GM23338 (cell line): ENCODE results near the gene TMEM229B. TPM values are rescaled to one million over a fixed set of nuclear protein-coding genes. Genes with fewer than 3 reads are reported as not detected.

Source experiments
- ATAC-seq: fragments of 200-7000 bp; cut with Tn5 transposase; 3 replicates; pipeline ENCODE4 v1.9.1; 2020
- DNase-seq: peaks from one replicate; pipeline ENCODE4 v3.0.0-alpha.2; 2015; ENCODE audit warnings: low spot score
- H2AFZ ChIP-seq: fragments of 200-600 bp; sonication (generic); 2 replicates; pipeline ENCODE4 v1.8.0; 2016; ENCODE audit warnings: antibody characterized with exemption, mild to moderate bottlenecking, moderate library complexity
- H3F3A ChIP-seq: fragments of 200-600 bp; sonication (generic); replicated peaks from 2 replicates; pipeline ENCODE4 v1.8.0; 2017; ENCODE audit warnings: antibody characterized with exemption, mixed run types, low read depth
- H3K27ac ChIP-seq: fragments of 200-600 bp; sonication (generic); 2 replicates; pipeline ENCODE4 v1.6.1; 2016; ENCODE audit warnings: low read depth
- H3K27me3 ChIP-seq: fragments of 200-600 bp; sonication (generic); 2 replicates; pipeline ENCODE4 v1.8.0; 2016; ENCODE audit warnings: mild to moderate bottlenecking, mixed run types, moderate library complexity; ENCODE audit not compliant: insufficient read depth
- H3K36me3 ChIP-seq: fragments of 200-600 bp; sonication (generic); 2 replicates; pipeline ENCODE4 v1.8.0; 2016; ENCODE audit warnings: mild to moderate bottlenecking; ENCODE audit not compliant: insufficient read depth
- H3K4me1 ChIP-seq: fragments of 200-600 bp; sonication (generic); 2 replicates; pipeline ENCODE4 v1.8.0; 2016; ENCODE audit warnings: mild to moderate bottlenecking, moderate library complexity; ENCODE audit not compliant: insufficient read depth
- H3K4me2 ChIP-seq: fragments of 200-600 bp; sonication (generic); 2 replicates; pipeline ENCODE4 v1.7.1; 2017; ENCODE audit warnings: mixed run types
- H3K4me3 ChIP-seq: fragments of 200-600 bp; sonication (generic); 2 replicates; pipeline ENCODE4 v1.6.1; 2016; ENCODE audit warnings: mixed run types
- H3K79me2 ChIP-seq: fragments of 200-600 bp; sonication (generic); replicated peaks from 2 replicates; pipeline ENCODE4 v1.8.0; 2017; ENCODE audit warnings: mild to moderate bottlenecking; ENCODE audit not compliant: insufficient read depth
- H3K9me2 ChIP-seq: fragments of 200-600 bp; sonication (generic); 2 replicates; pipeline ENCODE4 v1.8.0; 2017; ENCODE audit not compliant: insufficient read depth
- H4K20me1 ChIP-seq: fragments of 200-600 bp; sonication (generic); replicated peaks from 2 replicates; pipeline ENCODE4 v1.8.0; 2017; ENCODE audit warnings: mild to moderate bottlenecking; ENCODE audit not compliant: insufficient read depth
- H3K27ac Mint-ChIP-seq: 2 replicates; pipeline ENCODE4 v1.8.0; 2020; ENCODE audit warnings: inconsistent platforms, mild to moderate bottlenecking, moderate library complexity, mixed read lengths
- H3K27me3 Mint-ChIP-seq: 3 replicates; pipeline ENCODE4 v1.8.0; 2022; ENCODE audit warnings: low read depth, mild to moderate bottlenecking, moderate library complexity, mixed read lengths, inconsistent platforms; ENCODE audit not compliant: insufficient read depth, poor library complexity
- H3K36me3 Mint-ChIP-seq: 3 replicates; pipeline ENCODE4 v1.8.0; 2021; ENCODE audit warnings: low read depth, mild to moderate bottlenecking, inconsistent platforms, moderate library complexity, mixed read lengths
- H3K4me1 Mint-ChIP-seq: 3 replicates; pipeline ENCODE4 v1.8.0; 2020; ENCODE audit warnings: mild to moderate bottlenecking, inconsistent platforms, mixed read lengths
- H3K4me3 Mint-ChIP-seq: 3 replicates; pipeline ENCODE4 v1.8.0; 2021; ENCODE audit warnings: moderate library complexity, mild to moderate bottlenecking, inconsistent platforms, mixed read lengths
- H3K9me3 Mint-ChIP-seq: 3 replicates; pipeline ENCODE4 v1.8.0; 2020; ENCODE audit warnings: moderate library complexity, mild to moderate bottlenecking, inconsistent platforms, mixed read lengths
- CREB1 ChIP-seq: fragments of 250-450 bp; sonication (Bioruptor Pico); IDR thresholded peaks from 2 replicates; pipeline ENCODE4 v1.5.0; 2020; ENCODE audit warnings: low read depth, mild to moderate bottlenecking, moderate library complexity
- CTCF ChIP-seq, 2 experiments: fragments of 200-600 bp in 1 of 2; sonication (generic) in 1 of 2; conservative IDR thresholded peaks; 2 replicates each; pipeline versions ENCODE4 v1.5.1 to v1.6.1; 2016 to 2017; ENCODE audit warnings: antibody characterized with exemption in 2 of 2, low read depth in 2 of 2, mild to moderate bottlenecking in 2 of 2, moderate library complexity in 1 of 2
- ETS1 ChIP-seq: IDR thresholded peaks from 2 replicates; pipeline ENCODE4 v1.6.1; 2016; ENCODE audit warnings: antibody characterized with exemption
- EZH2 ChIP-seq: fragments of 200-600 bp; sonication (generic); IDR thresholded peaks from one replicate; pipeline ENCODE4 v1.8.0; 2017; ENCODE audit warnings: antibody characterized with exemption, mild to moderate bottlenecking, low read depth; ENCODE audit not compliant: unreplicated experiment
- EZH2phosphoT487 ChIP-seq: fragments of 200-600 bp; sonication (generic); IDR thresholded peaks from one replicate; pipeline ENCODE4 v1.8.1; 2018; ENCODE audit warnings: antibody characterized with exemption; ENCODE audit not compliant: unreplicated experiment
- JUNB ChIP-seq: IDR thresholded peaks from one replicate; pipeline ENCODE4 v1.6.1; 2016; ENCODE audit warnings: antibody characterized with exemption; ENCODE audit not compliant: unreplicated experiment
- POLR2AphosphoS5 ChIP-seq: IDR thresholded peaks from 2 replicates; pipeline ENCODE4 v1.6.1; 2016; ENCODE audit warnings: antibody characterized with exemption, low read depth
- REST ChIP-seq: IDR thresholded peaks from one replicate; pipeline ENCODE4 v1.6.1; 2018; ENCODE audit warnings: antibody characterized with exemption; ENCODE audit not compliant: unreplicated experiment
- STAT1 ChIP-seq: IDR thresholded peaks from one replicate; pipeline ENCODE4 v1.6.1; 2016; ENCODE audit warnings: antibody characterized with exemption; ENCODE audit not compliant: unreplicated experiment
- ZNF114 ChIP-seq: fragments of 250-450 bp; sonication (Bioruptor Pico); IDR thresholded peaks from 2 replicates; pipeline ENCODE4 v1.5.0; 2020; ENCODE audit warnings: mild to moderate bottlenecking, moderate library complexity
- ZNF462 ChIP-seq: fragments of 250-450 bp; sonication (Bioruptor Pico); IDR thresholded peaks from 2 replicates; pipeline ENCODE4 v1.5.0; 2020; ENCODE audit warnings: mild to moderate bottlenecking, moderate library complexity
- polyA plus RNA-seq: library from polyadenylated mRNA; unstranded; fragments of >200 nt; fragmentation: Nextera tagmentation; extraction: Ambion mirVana; gene quantifications from 2 replicates; pipeline ENCODE4 v1.2.1, GENCODE V29; 2016
- total RNA-seq: library from RNA; depleted of rRNA; stranded (reverse); fragments of >200 nt; shearing (Covaris generic); gene quantifications from 2 replicates; pipeline ENCODE4 v1.2.3, GENCODE V29; 2014

The TMEM229B gene
- total and polyA plus RNA-seq, 2 experiments from 2014 or later, result 0.42 to 2.4 TPM

- TF ChIP-seq CREB1 (CRISPR knock-in tag) (no peak), ETS1 (no peak), EZH2phosphoT487 (no peak)
Observed at GRCh38 chr14:67425608-67426007, 62.9 kb downstream of the TMEM229B start (continued).

- Mint-ChIP-seq H3K27me3 (peaks cover 2% of the 10 kb centered on the region), H3K9me3 (no peaks in the 10 kb centered on the region), H3K36me3 (no peaks in the 10 kb centered on the region), H3K4me3 (no peak overlapping the region), H3K27ac (no peak overlapping the region), H3K4me1 (peaks cover 11% of the 10 kb centered on the region; the same call in 2 of the 3 replicates)
- Histone ChIP-seq H3K4me2 (no peak overlapping the region), H3K27ac (no peak overlapping the region), H2AFZ (no peak overlapping the region), H4K20me1 (no peaks in the 10 kb centered on the region), H3K4me3 (no peak overlapping the region), H3F3A (no peaks in the 10 kb centered on the region), H3K4me1 (peaks cover 4% of the 10 kb centered on the region; the same call in 1 of the 2 replicates), H3K79me2 (no peaks in the 10 kb centered on the region), H3K9me2 (no peaks in the 10 kb centered on the region), H3K36me3 (no peaks in the 10 kb centered on the region), H3K27me3 (no peaks in the 10 kb centered on the region)
- ATAC-seq (no peak), DNase-seq (no peak)
- TF ChIP-seq EZH2phosphoT487 (no peak), ETS1 (no peak), CTCF (conservative IDR thresholded peaks at IDR 0.05; ENCODE audit: low read depth in 2 of 2) (no peak), ZNF462 (CRISPR knock-in tag) (no peak), CREB1 (CRISPR knock-in tag) (no peak), STAT1 (no peak), JUNB (no peak), ZNF114 (CRISPR knock-in tag) (no peak), POLR2AphosphoS5 (no peak), EZH2 (no peak), REST (no peak)
Observed at GRCh38 chr14:67424539-67424938, 64.0 kb downstream of the TMEM229B start.
